BLaER1 (cell line): ENCODE measurements around the gene WNT11.

Experiments
- H3K27ac ChIP-seq: shearing (Covaris generic); formaldehyde crosslinking; 2 replicates; pipeline ENCODE4 v1.8.1; 2022
- H3K27me3 ChIP-seq: shearing (Covaris generic); formaldehyde crosslinking; 2 replicates; pipeline ENCODE4 v1.8.1; 2022
- H3K36me3 ChIP-seq: shearing (Covaris generic); formaldehyde crosslinking; 2 replicates; pipeline ENCODE4 v1.8.1; 2022
- H3K4me1 ChIP-seq: shearing (Covaris generic); formaldehyde crosslinking; 2 replicates; pipeline ENCODE4 v1.8.1; 2022
- H3K4me2 ChIP-seq: shearing (Covaris generic); formaldehyde crosslinking; 2 replicates; pipeline ENCODE4 v1.8.1; 2022
- H3K4me3 ChIP-seq: shearing (Covaris generic); formaldehyde crosslinking; 2 replicates; pipeline ENCODE4 v1.8.1; 2022
- H3K9ac ChIP-seq: shearing (Covaris generic); formaldehyde crosslinking; 2 replicates; pipeline ENCODE4 v1.8.1; 2022
- H3K9me3 ChIP-seq: shearing (Covaris generic); formaldehyde crosslinking; 2 replicates; pipeline ENCODE4 v1.8.1; 2022
- H4K20me1 ChIP-seq: shearing (Covaris generic); formaldehyde crosslinking; 2 replicates; pipeline ENCODE4 v1.8.1; 2022
- Cebpa-rat ChIP-seq: shearing (Covaris generic); IDR thresholded peaks from 2 replicates; pipeline ENCODE4 v1.8.1; 2022

The WNT11 gene

GRCh38 chr11:76197332-76197731, 9.0 kb downstream of the WNT11 start:
- Histone ChIP-seq H3K9ac (no peak overlapping the region), H4K20me1 (no peaks in the 10 kb centered on the region), H3K27me3 (no peaks in the 10 kb centered on the region), H3K27ac (no peak overlapping the region), H3K4me1 (peaks cover 3% of the 10 kb centered on the region), H3K36me3 (no peaks in the 10 kb centered on the region), H3K4me2 (no peak overlapping the region), H3K4me3 (no peak overlapping the region), H3K9me3 (no peaks in the 10 kb centered on the region)
- no peak for TF ChIP-seq Cebpa-rat

- TF ChIP-seq Cebpa-rat = no peak
Measured at GRCh38 chr11:76196849-76197248, 9.5 kb downstream of the WNT11 start.

GRCh38 chr11:76194872-76195668, 11.2 kb downstream of the WNT11 start:
- Histone ChIP-seq H3K9me3 (no peaks in the 10 kb centered on the region), H3K4me1 (peaks cover 3% of the 10 kb centered on the region), H3K27ac (no peak overlapping the region), H3K9ac (no peak overlapping the region), H3K27me3 (no peaks in the 10 kb centered on the region), H4K20me1 (no peaks in the 10 kb centered on the region), H3K36me3 (no peaks in the 10 kb centered on the region), H3K4me3 (no peak overlapping the region), H3K4me2 (no peak overlapping the region)
- TF ChIP-seq Cebpa-rat = no peak

More at GRCh38 chr11:76196849-76197248, 9.5 kb downstream of the WNT11 start:
- no peaks in the 10 kb centered on the region for H3K27me3 ChIP-seq
- no peak overlapping the region for H3K4me2 ChIP-seq
- no peaks in the 10 kb centered on the region for H3K36me3 ChIP-seq
- no peaks in the 10 kb centered on the region for H3K4me1 ChIP-seq
- no peaks in the 10 kb centered on the region for H4K20me1 ChIP-seq
- H3K27ac ChIP-seq = no peak overlapping the region
- H3K4me3 ChIP-seq = no peak overlapping the region
- no peaks in the 10 kb centered on the region for H3K9me3 ChIP-seq
- no peak overlapping the region for H3K9ac ChIP-seq

GRCh38 chr11:76193219-76193618, 13.1 kb downstream of the WNT11 start:
- no peak overlapping the region for H3K27ac ChIP-seq
- no peak overlapping the region for H3K4me3 ChIP-seq
- H4K20me1 ChIP-seq = no peaks in the 10 kb centered on the region
- H3K4me2 ChIP-seq = no peak overlapping the region
- no peaks in the 10 kb centered on the region for H3K27me3 ChIP-seq
- no peak overlapping the region for H3K9ac ChIP-seq
- TF ChIP-seq Cebpa-rat = no peak
- H3K36me3 ChIP-seq = no peaks in the 10 kb centered on the region
- peaks cover 13% of the 10 kb centered on the region for H3K9me3 ChIP-seq
- peaks cover 12% of the 10 kb centered on the region for H3K4me1 ChIP-seq

GRCh38 chr11:76190376-76190775, 15.9 kb downstream of the WNT11 start:
- Histone ChIP-seq H3K36me3 (no peaks in the 10 kb centered on the region), H3K27ac (no peak overlapping the region), H3K4me1 (peaks cover 13% of the 10 kb centered on the region), H3K9ac (no peak overlapping the region), H3K9me3 (peaks cover 13% of the 10 kb centered on the region), H3K4me3 (no peak overlapping the region), H4K20me1 (no peaks in the 10 kb centered on the region), H3K27me3 (no peaks in the 10 kb centered on the region), H3K4me2 (0 out of 2 replicates have a peak overlapping the region, but pooled peaks have one; percentile 37)
- no peak for TF ChIP-seq Cebpa-rat

- Histone ChIP-seq H3K4me3 (no peak overlapping the region), H4K20me1 (no peaks in the 10 kb centered on the region), H3K9me3 (peaks cover 13% of the 10 kb centered on the region), H3K9ac (no peak overlapping the region), H3K36me3 (no peaks in the 10 kb centered on the region), H3K4me1 (peaks cover 20% of the 10 kb centered on the region), H3K27me3 (no peaks in the 10 kb centered on the region), H3K4me2 (peak overlapping the region; percentile 37), H3K27ac (no peak overlapping the region)
- no peak for TF ChIP-seq Cebpa-rat
Measured at GRCh38 chr11:76189682-76190081, 16.6 kb downstream of the WNT11 start.

- H3K9ac ChIP-seq = no peak overlapping the region
- H3K9me3 ChIP-seq = peaks cover 13% of the 10 kb centered on the region
- H3K36me3 ChIP-seq = no peaks in the 10 kb centered on the region
- H3K27ac ChIP-seq = no peak overlapping the region
- no peak overlapping the region for H3K4me3 ChIP-seq
- no peaks in the 10 kb centered on the region for H3K27me3 ChIP-seq
- no peaks in the 10 kb centered on the region for H4K20me1 ChIP-seq
- H3K4me1 ChIP-seq = peaks cover 26% of the 10 kb centered on the region
- no peak for TF ChIP-seq Cebpa-rat
- H3K4me2 ChIP-seq = no peak overlapping the region
Measured at GRCh38 chr11:76188873-76189272, 17.4 kb downstream of the WNT11 start.

GRCh38 chr11:76186776-76187279, 19.5 kb downstream of the WNT11 start:
- Histone ChIP-seq H3K36me3 (no peaks in the 10 kb centered on the region), H3K4me2 (no peak overlapping the region), H3K4me3 (no peak overlapping the region), H3K27me3 (no peaks in the 10 kb centered on the region), H3K9ac (no peak overlapping the region), H3K9me3 (peaks cover 13% of the 10 kb centered on the region), H4K20me1 (no peaks in the 10 kb centered on the region), H3K27ac (no peak overlapping the region), H3K4me1 (peaks cover 26% of the 10 kb centered on the region)
- TF ChIP-seq Cebpa-rat = no peak

- no peaks in the 10 kb centered on the region for H3K36me3 ChIP-seq
- no peak for TF ChIP-seq Cebpa-rat
- H3K9ac ChIP-seq = no peak overlapping the region
- no peak overlapping the region for H3K4me2 ChIP-seq
- H3K4me1 ChIP-seq = peaks cover 26% of the 10 kb centered on the region
- H3K9me3 ChIP-seq = peaks cover 13% of the 10 kb centered on the region
- H4K20me1 ChIP-seq = no peaks in the 10 kb centered on the region
- H3K4me3 ChIP-seq = no peak overlapping the region
- H3K27ac ChIP-seq = no peak overlapping the region
- H3K27me3 ChIP-seq = no peaks in the 10 kb centered on the region
Measured at GRCh38 chr11:76185931-76186401, 20.3 kb downstream of the WNT11 start.

GRCh38 chr11:76185511-76185910, 20.8 kb downstream of the WNT11 start:
- H4K20me1 ChIP-seq = no peaks in the 10 kb centered on the region
- peaks cover 26% of the 10 kb centered on the region for H3K4me1 ChIP-seq
- peak overlapping the region; percentile 65; the same call in 1 of the 2 replicates for H3K4me2 ChIP-seq
- no peak overlapping the region for H3K4me3 ChIP-seq
- no peaks in the 10 kb centered on the region for H3K36me3 ChIP-seq
- TF ChIP-seq Cebpa-rat = no peak
- H3K27me3 ChIP-seq = no peaks in the 10 kb centered on the region
- H3K9ac ChIP-seq = no peak overlapping the region
- H3K9me3 ChIP-seq = peaks cover 13% of the 10 kb centered on the region
- H3K27ac ChIP-seq = no peak overlapping the region
